ENCODE measurements around the gene ORC4.

Gene ORC4

DNA sequence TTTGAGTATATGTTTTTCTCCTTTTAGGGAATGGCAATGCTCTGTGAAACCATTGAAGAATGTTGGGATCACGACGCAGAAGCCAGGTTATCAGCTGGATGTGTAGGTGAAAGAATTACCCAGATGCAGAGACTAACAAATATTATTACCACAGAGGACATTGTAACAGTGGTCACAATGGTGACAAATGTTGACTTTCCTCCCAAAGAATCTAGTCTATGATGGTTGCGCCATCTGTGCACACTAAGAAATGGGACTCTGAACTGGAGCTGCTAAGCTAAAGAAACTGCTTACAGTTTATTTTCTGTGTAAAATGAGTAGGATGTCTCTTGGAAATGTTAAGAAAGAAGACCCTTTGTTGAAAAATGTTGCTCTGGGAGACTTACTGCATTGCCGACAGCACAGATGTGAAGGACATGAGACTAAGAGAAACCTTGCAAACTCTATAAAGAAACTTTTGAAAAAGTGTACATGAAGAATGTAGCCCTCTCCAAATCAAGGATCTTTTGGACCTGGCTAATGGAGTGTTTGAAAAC is 93.4 kb downstream of the ORC4 start:
- no peak for DNase-seq

GRCh38 chr2:147925886-147926285 is 94.7 kb downstream of the ORC4 start:
- DNase-seq = no peak

- no peak for DNase-seq
Measured at GRCh38 chr2:147924647-147925046, 95.9 kb downstream of the ORC4 start.

- no peak for DNase-seq
Measured at GRCh38 chr2:147923846-147924245, 96.7 kb downstream of the ORC4 start.

GRCh38 chr2:147917161-147917560 is 103.4 kb downstream of the ORC4 start:
- DNase-seq = no peak

DNA sequence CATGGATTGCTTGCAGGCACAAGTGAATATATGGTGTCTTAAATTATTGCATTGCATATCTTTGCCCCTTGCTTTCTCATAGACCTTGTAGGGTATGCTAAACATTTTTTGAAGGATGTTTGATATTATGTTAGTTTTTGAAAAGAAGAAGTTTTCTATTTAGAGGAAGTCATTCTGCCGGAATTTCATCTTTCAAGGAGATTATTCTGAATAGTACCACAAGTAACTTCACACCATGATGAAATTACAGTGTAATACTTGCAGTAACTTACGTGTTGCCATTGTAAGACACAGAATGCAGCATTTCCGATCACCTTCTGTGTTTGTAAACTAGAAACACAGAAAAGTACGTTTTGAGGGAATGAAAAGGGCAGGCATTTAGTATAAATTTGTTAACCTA is 103.8 kb downstream of the ORC4 start:
- no peak for DNase-seq

GRCh38 chr2:147916067-147916466 is 104.5 kb downstream of the ORC4 start:
- DNase-seq = no peak

DNA sequence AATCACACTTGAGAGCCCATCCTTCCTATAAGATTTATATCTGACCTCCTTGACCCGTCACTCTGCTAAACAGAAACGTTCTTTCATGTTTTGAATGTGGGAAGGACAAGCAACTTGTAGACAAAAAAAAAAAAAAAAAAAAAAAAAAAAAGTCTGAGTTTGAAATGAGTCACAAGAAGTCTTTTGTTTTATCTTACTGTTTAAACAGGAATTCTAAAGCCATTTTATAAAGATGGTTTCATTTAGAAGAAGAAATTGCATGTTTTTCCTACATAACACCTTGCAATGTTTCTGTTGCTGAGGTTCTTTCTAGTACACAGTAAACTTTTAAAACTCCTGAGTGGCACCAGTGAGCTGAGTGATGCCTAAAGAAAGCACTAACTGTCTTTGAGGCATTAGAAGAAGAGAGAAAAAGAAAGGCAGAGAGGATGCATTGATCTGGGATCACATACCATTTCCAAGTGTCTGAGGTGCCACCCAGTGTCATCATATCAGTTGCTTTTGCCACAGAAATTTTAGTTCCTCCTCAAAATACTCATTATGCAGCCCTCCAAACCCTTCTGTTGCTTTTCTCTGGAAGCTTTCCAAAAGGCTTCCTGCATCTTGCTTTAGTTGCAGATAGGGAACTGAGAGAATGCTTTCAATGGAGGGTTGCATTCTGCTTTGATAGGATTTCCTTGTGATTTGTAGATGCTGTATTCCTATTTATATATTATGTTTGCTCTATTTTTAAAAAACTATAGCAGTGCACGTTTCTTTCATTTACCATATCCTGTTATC is 106.6 kb downstream of the ORC4 start:
- DNase-seq = no peak

- DNase-seq = peak; percentile 42
Measured at GRCh38 chr2:147910990-147911473, 109.5 kb downstream of the ORC4 start.

DNA sequence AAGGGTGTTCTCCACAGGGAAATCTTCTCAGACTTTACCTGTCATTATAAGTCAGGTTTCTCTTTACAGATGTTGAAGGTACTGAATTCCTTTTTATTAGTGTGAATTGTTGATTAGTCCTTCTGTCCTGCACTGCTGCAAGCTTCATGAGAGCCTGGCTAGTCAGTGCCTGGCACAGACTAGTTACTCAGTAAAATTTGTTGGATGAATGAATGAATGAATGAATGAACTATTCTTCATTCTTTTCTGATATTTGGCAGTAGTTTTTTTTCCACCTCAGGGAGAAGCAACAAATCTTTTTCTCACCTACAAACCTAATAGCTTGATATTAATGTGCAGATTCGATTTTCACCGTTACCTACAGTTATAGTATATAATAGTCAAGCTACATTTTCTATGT is 111.4 kb downstream of the ORC4 start:
- no peak for DNase-seq

DNA sequence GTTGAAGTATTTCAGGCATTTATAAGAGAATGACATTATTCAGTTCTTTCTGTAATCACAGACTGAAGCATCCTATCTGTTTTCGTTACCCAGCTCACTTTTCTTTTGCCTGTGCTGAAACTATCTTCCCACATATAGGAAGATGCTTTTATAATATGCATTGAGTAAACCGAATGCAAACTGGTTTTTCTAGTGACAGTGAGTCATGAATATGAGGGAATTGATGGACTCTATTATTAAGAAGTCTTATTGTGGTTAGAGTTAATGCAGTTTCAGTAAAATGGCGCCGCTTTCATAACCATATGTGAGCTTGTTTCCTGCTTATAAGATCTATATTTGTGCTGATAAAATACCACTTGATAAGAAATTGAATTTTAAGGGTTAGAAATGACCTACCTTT is 116.5 kb downstream of the ORC4 start:
- DNase-seq = no peak

DNA sequence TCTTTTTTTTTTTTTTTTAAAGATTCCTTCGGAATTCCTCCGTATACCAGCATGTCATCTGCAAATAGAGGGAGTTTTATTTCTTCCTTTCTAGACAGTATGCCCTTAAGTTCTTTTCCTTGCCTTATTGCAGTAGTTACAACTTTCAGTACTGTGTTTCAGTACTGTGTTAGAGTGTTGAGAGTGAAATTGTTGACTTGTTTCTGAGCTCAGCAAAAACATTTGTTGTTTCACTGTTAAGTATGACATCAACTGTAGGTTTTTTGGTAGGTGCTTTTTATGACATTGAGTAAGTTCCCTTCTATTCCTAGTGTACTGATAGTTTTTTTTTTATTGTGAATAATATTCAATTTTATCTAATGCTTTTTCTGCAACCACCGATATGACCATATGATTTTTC is 131.9 kb downstream of the ORC4 start:
- DNase-seq = no peak

DNA sequence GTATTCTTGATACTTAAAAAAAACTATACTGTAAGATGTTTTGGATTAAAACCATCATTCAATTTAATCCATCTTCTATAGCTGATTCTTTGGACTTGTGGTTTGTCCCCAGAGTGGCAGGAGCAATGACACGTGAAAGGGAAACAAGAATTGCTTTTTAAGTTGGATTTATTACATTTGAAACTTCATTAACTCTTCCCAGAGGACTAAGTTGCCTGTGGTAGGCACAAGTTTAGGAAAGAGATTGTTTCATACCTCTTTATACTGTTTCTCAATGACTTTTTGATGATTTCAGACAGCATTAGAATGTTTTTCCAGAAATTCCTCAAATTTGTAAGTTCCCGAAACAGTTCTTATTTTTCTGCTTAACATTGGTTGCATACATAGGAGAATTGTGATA is 134.4 kb downstream of the ORC4 start:
- no peak for DNase-seq

GRCh38 chr2:147884830-147885229 is 135.7 kb downstream of the ORC4 start:
- DNase-seq = no peak

DNA sequence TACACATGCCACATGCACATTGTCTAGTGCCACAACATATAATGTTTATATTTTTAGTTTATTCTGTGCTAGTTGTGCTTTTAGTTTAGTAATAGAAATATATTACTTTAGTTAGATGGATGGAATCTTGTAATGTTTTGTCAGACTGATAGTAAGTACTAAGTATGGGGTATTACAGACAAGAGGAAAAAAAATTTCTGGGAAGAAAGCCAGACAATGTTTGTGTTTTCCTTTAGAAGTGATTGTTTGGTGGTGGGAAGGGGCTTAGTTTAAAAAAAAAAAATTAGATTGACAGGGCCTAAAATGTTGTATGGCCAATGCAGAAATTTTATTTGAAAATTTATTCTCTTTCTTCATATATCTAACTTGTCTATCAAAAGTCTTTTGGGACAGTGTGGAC is 137.9 kb downstream of the ORC4 start:
- DNase-seq = no peak
